SU-DHL-6 (cell line): ENCODE data around the gene ADK.

Source experiments
- H2AFZ ChIP-seq: fragments of 200-600 bp; sonication (generic); 2 replicates; pipeline ENCODE4 v1.6.1; 2014; ENCODE audit warnings: low read depth, mild to moderate bottlenecking, moderate library complexity, mixed read lengths, antibody characterized with exemption, low read length; ENCODE audit not compliant: severe bottlenecking
- H3F3A ChIP-seq: fragments of 200-600 bp; shearing (Covaris generic); 2 replicates; pipeline ENCODE4 v1.6.0; 2016; ENCODE audit warnings: antibody characterized with exemption, mild to moderate bottlenecking; ENCODE audit not compliant: insufficient read depth
- H3K27ac ChIP-seq: fragments of 200-600 bp; sonication (generic); 2 replicates; pipeline ENCODE4 v1.5.1; 2016; ENCODE audit warnings: low read depth, mild to moderate bottlenecking, low read length, moderate library complexity, mixed read lengths
- H3K27me3 ChIP-seq: fragments of 200-600 bp; sonication (generic), shearing (Covaris generic); 2 replicates; pipeline ENCODE4 v1.6.0; 2014; ENCODE audit warnings: mild to moderate bottlenecking, low read length
- H3K36me3 ChIP-seq: fragments of 200-600 bp; sonication (generic); 2 replicates; pipeline ENCODE4 v1.6.1; 2014; ENCODE audit warnings: mild to moderate bottlenecking, low read length, mixed read lengths
- H3K4me2 ChIP-seq: fragments of 300-600, 200-600 bp; shearing (Covaris generic), sonication (generic); 2 replicates; pipeline ENCODE4 v1.6.0; 2014; ENCODE audit warnings: low read length, low read depth, mild to moderate bottlenecking; ENCODE audit not compliant: poor library complexity, severe bottlenecking
- H3K4me3 ChIP-seq: fragments of 200-600 bp; sonication (generic); 2 replicates; pipeline ENCODE4 v1.5.1; 2014; ENCODE audit warnings: antibody characterized with exemption, low read length, mild to moderate bottlenecking, mixed read lengths; ENCODE audit not compliant: insufficient read depth, poor library complexity, severe bottlenecking
- H3K79me2 ChIP-seq: fragments of 200-600 bp; sonication (generic); 2 replicates; pipeline ENCODE4 v1.6.1; 2014; ENCODE audit warnings: mild to moderate bottlenecking, low read length, moderate library complexity; ENCODE audit not compliant: insufficient read depth
- H3K9ac ChIP-seq: fragments of 200-600 bp; sonication (generic); 2 replicates; pipeline ENCODE4 v1.7.0; 2014; ENCODE audit warnings: mild to moderate bottlenecking, low read length
- H3K9me2 ChIP-seq: fragments of 200-600 bp; sonication (generic); replicated peaks from 2 replicates; pipeline ENCODE4 v1.6.1; 2014; ENCODE audit warnings: low read length; ENCODE audit not compliant: insufficient read depth
- H3K9me3 ChIP-seq: fragments of 200-600 bp; sonication (generic); 2 replicates; pipeline ENCODE4 v1.6.1; 2014; ENCODE audit warnings: low read length, mixed read lengths; ENCODE audit not compliant: insufficient read depth
- H4K20me1 ChIP-seq: fragments of 200-600 bp; sonication (generic); 2 replicates; pipeline ENCODE4 v1.6.1; 2014; ENCODE audit warnings: low read depth, mild to moderate bottlenecking, antibody characterized with exemption, low read length, moderate library complexity, mixed read lengths
- EZH2phosphoT487 ChIP-seq: fragments of 200-600 bp; sonication (generic), shearing (Covaris generic); conservative IDR thresholded peaks from 2 replicates; pipeline ENCODE4 v1.6.1; 2018; ENCODE audit warnings: mild to moderate bottlenecking, antibody characterized with exemption, low read length, moderate library complexity, mixed read lengths
- TF ChIP-seq, protein P1 (sequence below): fragments of 200-600 bp; sonication (generic); IDR thresholded peaks from one replicate; pipeline ENCODE4 v1.5.1; 2017; ENCODE audit warnings: antibody characterized with exemption, mild to moderate bottlenecking, low read length, moderate library complexity; ENCODE audit not compliant: insufficient read depth, poor library complexity, severe bottlenecking

ADK gene

GRCh38 chr10:74342991-74343390, 192.0 kb downstream of the ADK start:
- Histone ChIP-seq H3K27me3 (no peaks in the 10 kb centered on the region), H3K36me3 (no peaks in the 10 kb centered on the region), H4K20me1 (no peaks in the 10 kb centered on the region), H3K9me2 (no peaks in the 10 kb centered on the region), H3K79me2 (no peaks in the 10 kb centered on the region), H3K4me3 (no peak overlapping the region), H3K27ac (no peak overlapping the region), H2AFZ (no peak overlapping the region), H3F3A (no peaks in the 10 kb centered on the region), H3K4me2 (no peak overlapping the region), H3K9ac (no peak overlapping the region), H3K9me3 (peaks cover 13% of the 10 kb centered on the region; the same call in 1 of the 2 replicates)
- TF ChIP-seq, protein P1, sequence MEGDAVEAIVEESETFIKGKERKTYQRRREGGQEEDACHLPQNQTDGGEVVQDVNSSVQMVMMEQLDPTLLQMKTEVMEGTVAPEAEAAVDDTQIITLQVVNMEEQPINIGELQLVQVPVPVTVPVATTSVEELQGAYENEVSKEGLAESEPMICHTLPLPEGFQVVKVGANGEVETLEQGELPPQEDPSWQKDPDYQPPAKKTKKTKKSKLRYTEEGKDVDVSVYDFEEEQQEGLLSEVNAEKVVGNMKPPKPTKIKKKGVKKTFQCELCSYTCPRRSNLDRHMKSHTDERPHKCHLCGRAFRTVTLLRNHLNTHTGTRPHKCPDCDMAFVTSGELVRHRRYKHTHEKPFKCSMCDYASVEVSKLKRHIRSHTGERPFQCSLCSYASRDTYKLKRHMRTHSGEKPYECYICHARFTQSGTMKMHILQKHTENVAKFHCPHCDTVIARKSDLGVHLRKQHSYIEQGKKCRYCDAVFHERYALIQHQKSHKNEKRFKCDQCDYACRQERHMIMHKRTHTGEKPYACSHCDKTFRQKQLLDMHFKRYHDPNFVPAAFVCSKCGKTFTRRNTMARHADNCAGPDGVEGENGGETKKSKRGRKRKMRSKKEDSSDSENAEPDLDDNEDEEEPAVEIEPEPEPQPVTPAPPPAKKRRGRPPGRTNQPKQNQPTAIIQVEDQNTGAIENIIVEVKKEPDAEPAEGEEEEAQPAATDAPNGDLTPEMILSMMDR = no peak
- no peak for TF ChIP-seq EZH2phosphoT487

- TF ChIP-seq, protein P1 = no peak
- no peak for TF ChIP-seq EZH2phosphoT487
- no peak overlapping the region for H2AFZ ChIP-seq
- no peaks in the 10 kb centered on the region for H3K9me2 ChIP-seq
- no peak overlapping the region for H3K27ac ChIP-seq
- H3K4me3 ChIP-seq = no peak overlapping the region
- H3K4me2 ChIP-seq = no peak overlapping the region
- H3K27me3 ChIP-seq = no peaks in the 10 kb centered on the region
- H4K20me1 ChIP-seq = no peaks in the 10 kb centered on the region
- H3K79me2 ChIP-seq = no peaks in the 10 kb centered on the region
- no peaks in the 10 kb centered on the region for H3F3A ChIP-seq
- no peaks in the 10 kb centered on the region for H3K36me3 ChIP-seq
- no peak overlapping the region for H3K9ac ChIP-seq
- peaks cover 13% of the 10 kb centered on the region; the same call in 1 of the 2 replicates for H3K9me3 ChIP-seq
Measured at GRCh38 chr10:74343804-74344203, 192.8 kb downstream of the ADK start.

GRCh38 chr10:74344306-74344705, 193.3 kb downstream of the ADK start:
- no peaks in the 10 kb centered on the region for H3K79me2 ChIP-seq
- no peaks in the 10 kb centered on the region for H4K20me1 ChIP-seq
- no peaks in the 10 kb centered on the region for H3K9me2 ChIP-seq
- H3K9ac ChIP-seq = no peak overlapping the region
- TF ChIP-seq, protein P1 = no peak
- TF ChIP-seq EZH2phosphoT487 = no peak
- no peak overlapping the region for H3K4me3 ChIP-seq
- H3K36me3 ChIP-seq = no peaks in the 10 kb centered on the region
- no peaks in the 10 kb centered on the region for H3K27me3 ChIP-seq
- H3F3A ChIP-seq = no peaks in the 10 kb centered on the region
- H2AFZ ChIP-seq = no peak overlapping the region
- H3K27ac ChIP-seq = no peak overlapping the region
- H3K9me3 ChIP-seq = peaks cover 13% of the 10 kb centered on the region; the same call in 1 of the 2 replicates
- H3K4me2 ChIP-seq = no peak overlapping the region
